Esophagus mucosa (tissue), 1 donor: Measurements from ENCODE around the gene C1orf50. TPM values are rescaled to one million over a fixed set of nuclear protein-coding genes. Genes with fewer than 3 reads are reported as not detected.
"Not testable (repeated sequence)": the region's sequence is repeated elsewhere in the genome, so short reads cannot be mapped to it uniquely, and the experiment has no call there.

Experiments
- ATAC-seq: fragments of 200-7000 bp; cut with Tn5 transposase; one replicate; pipeline ENCODE4 v1.9.1; 2020
- total RNA-seq: library from RNA; stranded (reverse); gene quantifications from one replicate; pipeline ENCODE4 v1.2.4, GENCODE V29; 2023
- donor health status: DM: yes; HTN: yes; CAD: no.

Gene C1orf50
- total RNA-seq, 1 donor from 2014 or later: 6.1 TPM

GRCh38 chr1:42806171-42806570, 39.1 kb downstream of the C1orf50 start:
- no peak for ATAC-seq

- no peak for ATAC-seq
These were observed 39.5 kb downstream of the C1orf50 start for GRCh38 chr1:42806593-42806992.

GRCh38 chr1:42807056-42807668, 40.1 kb downstream of the C1orf50 start:
- no peak for ATAC-seq

- not testable (repeated sequence) for ATAC-seq
These were observed 47.8 kb downstream of the C1orf50 start for GRCh38 chr1:42814815-42815214.

- peak; percentile 3 for ATAC-seq
These were observed 49.0 kb downstream of the C1orf50 start for GRCh38 chr1:42815941-42816584.

GRCh38 chr1:42816585-42817439, 49.8 kb downstream of the C1orf50 start, which contains the start of the genes ERMAP and SVBP:
ERMAP (plus strand) TSS chr1:42817122; CDS start chr1:42830449, 13,327 bp downstream.
SVBP (minus strand) TSS chr1:42817397; CDS start chr1:42816544, 853 bp downstream.
- ATAC-seq: peak; percentile 99

GRCh38 chr1:42817440-42817767, 50.4 kb downstream of the C1orf50 start:
- ATAC-seq: no peak

GRCh38 chr1:42817976-42818375, 50.9 kb downstream of the C1orf50 start:
- ATAC-seq: no peak

GRCh38 chr1:42820813-42821212, 53.8 kb downstream of the C1orf50 start:
- no peak for ATAC-seq

- ATAC-seq: no peak
These were observed 54.6 kb downstream of the C1orf50 start for GRCh38 chr1:42821690-42822089.

- no peak for ATAC-seq
These were observed 55.8 kb downstream of the C1orf50 start for GRCh38 chr1:42822800-42823392.

GRCh38 chr1:42824481-42825035, 57.5 kb downstream of the C1orf50 start:
- no peak for ATAC-seq

- no peak for ATAC-seq
These were observed 58.2 kb downstream of the C1orf50 start for GRCh38 chr1:42825036-42825851.

Other genes with a start within 250 kb of the C1orf50 start
- 42.6 TPM for gene PPIH, start 108.8 kb upstream of the C1orf50 start, total RNA-seq
- 404 TPM for gene YBX1, start 84.8 kb upstream of the C1orf50 start, total RNA-seq
- gene CLDN19, start 27.0 kb upstream of the C1orf50 start, total RNA-seq: not detected
- 7.1 TPM for gene P3H1, start 221 bp upstream of the C1orf50 start, total RNA-seq
- 0.08 TPM for gene TMEM269, start 17.7 kb downstream of the C1orf50 start, total RNA-seq
- 10.6 TPM for gene ERMAP, start 49.9 kb downstream of the C1orf50 start, total RNA-seq
- 14.3 TPM for gene SVBP, start 50.1 kb downstream of the C1orf50 start, total RNA-seq
- 3.9 TPM for gene ZNF691, start 79.4 kb downstream of the C1orf50 start, total RNA-seq
- 243 TPM for gene SLC2A1, start 191.6 kb downstream of the C1orf50 start, total RNA-seq